Panc1 (cell line): ENCODE measurements around the gene PPP1R12A. TPM values are rescaled to one million over a fixed set of nuclear protein-coding genes. Genes with fewer than 3 reads are reported as not detected.

Experiments
- ATAC-seq: fragments of 200-7000 bp; cut with Tn5 transposase; 2 replicates; pipeline ENCODE4 v1.9.1; 2020; ENCODE audit warnings: mild to moderate bottlenecking, moderate library complexity
- BruUV-seq: library from RNA; stranded (reverse); fragments of 400-500 nt; replicated peaks from 2 replicates; lab custom pipeline; 2021; lab: Mats Ljungman, UMichigan
- CTCF ChIA-PET: fragments of 300-600 bp; sonication (Branson Sonifier 250); formaldehyde crosslinking; loops from one replicate; lab custom pipeline; 2022; ENCODE audit warnings: antibody characterized with exemption; lab: Charles Lee
- POLR2A ChIA-PET: fragments of 300-600 bp; sonication (Branson Sonifier 250); formaldehyde crosslinking; loops from one replicate; lab custom pipeline; 2022; ENCODE audit warnings: antibody characterized with exemption; lab: Charles Lee
- DNase-seq: peaks from one replicate; pipeline ENCODE4 v3.0.0-alpha.2; 2010; ENCODE audit warnings: low read depth, low spot score
- H3K27ac ChIP-seq: 2 replicates; pipeline ENCODE4 v1.5.1; 2011; ENCODE audit warnings: mild to moderate bottlenecking, low read length, inconsistent platforms
- H3K27me3 ChIP-seq: fragments of 200-500 bp; sonication (Bioruptor generic); 2 replicates; pipeline ENCODE4 v1.6.0; 2014; ENCODE audit warnings: low read length, inconsistent platforms; ENCODE audit not compliant: control insufficient read depth, insufficient read depth
- H3K36me3 ChIP-seq: fragments of 200-500 bp; sonication (Bioruptor generic); 2 replicates; pipeline ENCODE4 v1.5.1; 2014; ENCODE audit warnings: inconsistent platforms, mild to moderate bottlenecking, low read length, moderate library complexity; ENCODE audit not compliant: control insufficient read depth, insufficient read depth
- H3K4me1 ChIP-seq: 2 replicates; pipeline ENCODE4 v1.5.1; 2011; ENCODE audit warnings: inconsistent platforms, mild to moderate bottlenecking, low read length, moderate library complexity; ENCODE audit not compliant: control insufficient read depth, insufficient read depth
- H3K4me3 ChIP-seq, 2 experiments: 2 replicates each; pipeline ENCODE4 v1.5.1; 2011 to 2012; ENCODE audit warnings: low read depth in 2 of 2, low read length in 2 of 2, mild to moderate bottlenecking in 2 of 2, inconsistent platforms in 1 of 2, moderate library complexity in 1 of 2
- H3K9me3 ChIP-seq: fragments of 200-500 bp; sonication (Bioruptor generic); 2 replicates; pipeline ENCODE4 v1.5.1; 2014; ENCODE audit warnings: low read depth, mild to moderate bottlenecking, inconsistent platforms, low read length, moderate library complexity; ENCODE audit not compliant: control insufficient read depth, insufficient read depth
- CTCF ChIP-seq: fragments of 450-650 bp; IDR thresholded peaks from 2 replicates; pipeline ENCODE4 v1.5.1; 2017; ENCODE audit warnings: mild to moderate bottlenecking
- POLR2AphosphoS5 ChIP-seq: IDR thresholded peaks from 2 replicates; pipeline ENCODE4 v1.6.1; 2012; ENCODE audit warnings: mild to moderate bottlenecking, low read depth, low read length, moderate library complexity
- REST ChIP-seq, 2 experiments: IDR thresholded peaks; 2 replicates each; pipeline ENCODE4 v1.6.1; 2011 to 2012; ENCODE audit warnings: low read depth in 2 of 2, control low read depth in 1 of 2, low read length in 1 of 2, mild to moderate bottlenecking in 1 of 2, moderate library complexity in 1 of 2; ENCODE audit not compliant: insufficient read depth in 1 of 2
- SIN3A ChIP-seq: IDR thresholded peaks from 2 replicates; pipeline ENCODE4 v1.6.1; 2012; ENCODE audit warnings: low read depth, mild to moderate bottlenecking, low read length, moderate library complexity, borderline replicate concordance; ENCODE audit not compliant: insufficient read depth
- TCF7L2 ChIP-seq: IDR thresholded peaks from 2 replicates; pipeline ENCODE4 v1.6.1; 2011; ENCODE audit warnings: mild to moderate bottlenecking, low read depth, low read length, inconsistent platforms
- in situ Hi-C: cut with HindIII; loops from 2 replicates; pipeline ENCODE4 v1.10.0; 2016; ENCODE audit warnings: low sequenced_read_pairs, low pct_unique_long_range_greater_than_20kb
- intact Hi-C: fragments of 100-400 bp; cut with micrococcal nuclease; formaldehyde crosslinking; loops from one replicate; pipeline ENCODE4 v1.10.0; 2022; ENCODE audit not compliant: unreplicated experiment
- total RNA-seq: library from RNA; stranded (reverse); gene quantifications from one replicate; pipeline ENCODE4 v1.2.1, GENCODE V29; 2021; ENCODE audit not compliant: unreplicated experiment

Gene PPP1R12A
- total RNA-seq, 1 experiment from 2014 or later: 61.6 TPM

- no peak for TF ChIP-seq REST (IDR thresholded peaks at IDR 0.05; ENCODE audit: insufficient read depth in 1 of 2, low read depth in 2 of 2, low read length in 1 of 2)
These were observed 108.4 kb downstream of the PPP1R12A start (continued) for GRCh38 chr12:79826267-79827128.

GRCh38 chr12:79822475-79822874 is 112.4 kb downstream of the PPP1R12A start:
- H3K27ac ChIP-seq: no peak overlapping the region
- TF ChIP-seq CTCF: no peak
- TF ChIP-seq REST (IDR thresholded peaks at IDR 0.05; ENCODE audit: insufficient read depth in 1 of 2, low read depth in 2 of 2, low read length in 1 of 2): no peak
- TF ChIP-seq POLR2AphosphoS5: no peak
- TF ChIP-seq SIN3A: no peak
- TF ChIP-seq TCF7L2: no peak
- H3K9me3 ChIP-seq: no peaks in the 10 kb centered on the region
- H3K4me1 ChIP-seq: no peaks in the 10 kb centered on the region
- intact Hi-C loops (no loop called here), in situ Hi-C loops (no loop called here)
- ATAC-seq (no peak), DNase-seq (no peak)
- ChIA-PET POLR2A (no interaction called here), CTCF (no interaction called here)
- no peak overlapping the region for H3K4me3 ChIP-seq
- no TSS peak for BruUV-seq
- peaks cover 3% of the 10 kb centered on the region for H3K36me3 ChIP-seq
- H3K27me3 ChIP-seq: no peaks in the 10 kb centered on the region
